Heart right ventricle (tissue), 16 donors: ENCODE data around the gene IL10RB. TPM values are rescaled to one million over a fixed set of nuclear protein-coding genes. Genes with fewer than 3 reads are reported as not detected.
"Not testable (repeated sequence)": the region's sequence is repeated elsewhere in the genome, so short reads cannot be mapped to it uniquely, and the experiment has no call there.

Experiments
- ATAC-seq, 8 donors: fragments of 200-7000 bp; cut with Tn5 transposase; one replicate each; pipeline ENCODE4 v1.9.1; 2020; ENCODE audit warnings: mild to moderate bottlenecking in 8 of 8, moderate library complexity in 8 of 8, moderate number of reproducible peaks in 1 of 8
- DNase-seq, 2 donors: peaks; one replicate each; pipeline ENCODE4 v3.0.0-alpha.2; 2020
- H3K27ac ChIP-seq, 10 donors: fragments of 200-600 bp; sonication (generic) in 2 of 10; one replicate each; pipeline versions ENCODE4 v1.5.0 to v1.8.0; 2020 to 2022; ENCODE audit warnings: mild to moderate bottlenecking in 3 of 10
- H3K27me3 ChIP-seq, 7 donors: fragments of 200-600 bp; one replicate each; pipeline ENCODE4 v1.8.0; 2021 to 2022; ENCODE audit warnings: mild to moderate bottlenecking in 2 of 7
- H3K36me3 ChIP-seq, 9 donors: fragments of 200-600 bp; sonication (generic) in 1 of 9; one replicate each; pipeline versions ENCODE4 v1.5.0 to v1.8.0; 2020 to 2022; ENCODE audit warnings: mild to moderate bottlenecking in 2 of 9
- H3K4me1 ChIP-seq, 9 donors: fragments of 200-600 bp; sonication (generic) in 1 of 9; one replicate each; pipeline versions ENCODE4 v1.5.0 to v1.8.0; 2020 to 2022; ENCODE audit warnings: mild to moderate bottlenecking in 4 of 9
- H3K4me3 ChIP-seq, 10 donors: fragments of 200-600 bp; sonication (generic) in 2 of 10; one replicate each; pipeline versions ENCODE4 v1.5.0 to v1.8.0; 2020 to 2022; ENCODE audit warnings: mild to moderate bottlenecking in 7 of 10, moderate library complexity in 2 of 10
- H3K9me3 ChIP-seq, 11 donors: fragments of 200-600 bp in 10 of 11; sonication (generic) in 2 of 11; one replicate each; pipeline versions ENCODE4 v1.5.0 to v1.8.0; 2013 to 2022; ENCODE audit warnings: mild to moderate bottlenecking in 2 of 11, control low read depth in 1 of 11, moderate library complexity in 1 of 11
- CTCF ChIP-seq, 9 donors: fragments of 200-600 bp; sonication (generic) in 2 of 9; IDR thresholded peaks; one replicate each; pipeline versions ENCODE4 v1.5.0 to v1.8.0; 2021 to 2022; ENCODE audit warnings: antibody characterized with exemption in 9 of 9, mild to moderate bottlenecking in 5 of 9, moderate library complexity in 1 of 9
- WGBS, 2 donors: extraction: QIAGEN DNeasy Blood & Tissue Kit; methylation state at CpG; one replicate each; pipeline ENCODE4 v1.1.7; 2013; ENCODE audit warnings: inconsistent platforms in 1 of 2; 5-methylcytosine and 5-hydroxymethylcytosine counted together
- intact Hi-C, 10 donors: fragments of 100-400 bp; cut with DNase I; formaldehyde crosslinking; loops; one replicate each; pipeline versions ENCODE4 v1.11.1 to v1.14.2; 2022
- polyA plus RNA-seq, 2 donors: library from polyadenylated mRNA; stranded (reverse); fragments of 200-250 nt; gene quantifications; one replicate each; pipeline ENCODE4 v1.2.3, GENCODE V29; 2013
- total RNA-seq, 10 donors: library from RNA; stranded (reverse); fragmentation: NEBNext Ultra II Directional in 3 of 10; extraction: Animal tissue kit (Norgen Biotek cat#: 25700) in 3 of 10; gene quantifications; one replicate each; pipeline versions ENCODE4 v1.2.1 to v1.2.4, GENCODE V29; 2021 to 2023
- donor health status: Arrhythmogenic right ventricular cardiomyopathy.
- donor health status: ischemic (EF 13 %, LVEDD 7.1; RV severe dilation, severe dysfunction).
- donor health status: healthy with polysubstance abuse.
- donor health status: DM: no; HTN: yes; CAD: no.
- donor health status: DM: no; HTN: no; CAD: no.
- donor health status: ischemic (EF 25% LVEDD 6.9; RV normal size, moderate dysfunction).
- donor health status: ischemic (EF 25% LVEDD 5.7; RV mildly dilated, moderate dysfunction).
- donor health status: healthy.
- donor health status: DM: yes; HTN: yes; CAD: no.
- donor health status: Ischemic cardiomyopathy.
- donor health status: ischemic (EF 35%, LVEDD 5.7; RV mildly dilated, moderate dysfunction).
- donor health status: nonischemic (EF 11% LVEDD 7.7; RV severe dilation, severe dysfunction).
- donor health status: DM: yes; HTN: yes; CAD: no.
- donor health status: PGD.
- donor health status: ischemic (EF 29% LVEDD 5.4; RV normal size, mild dysfunction).
- donor health status: nonischemic (EF 23%, LVEDD 6.1; RV moderate dilation, normal function).

IL10RB gene
- total and polyA plus RNA-seq, 12 donors = 4.1 to 16.8 (median 7.2) TPM

GRCh38 chr21:33241846-33242245 is 24.3 kb upstream of the IL10RB start:
- Histone ChIP-seq H3K9me3 (no peaks in the 10 kb centered on the region), H3K4me1 (peaks cover 0 to 83% (median 50%) of the 10 kb centered on the region in 9 donors), H3K36me3 (peaks cover 0 to 52% (median 8%) of the 10 kb centered on the region in 9 donors), H3K4me3 (no peak overlapping the region), H3K27ac (no peak overlapping the region), H3K27me3 (no peaks in the 10 kb centered on the region)
- intact Hi-C loops = no loop called here
- no peak for TF ChIP-seq CTCF (IDR thresholded peaks at IDR 0.05)
- no peak for DNase-seq
- ATAC-seq = no peak
- 97 to 99% methylated on average over 2 of the region's 2 CpGs for WGBS, 2 donors

GRCh38 chr21:33242846-33243245 is 23.3 kb upstream of the IL10RB start:
- H3K9me3 ChIP-seq, H3K4me3 ChIP-seq, H3K27me3 ChIP-seq, ATAC-seq, DNase-seq, H3K27ac ChIP-seq, intact Hi-C loops: not testable (repeated sequence)
- H3K4me1 ChIP-seq = peaks cover 0 to 76% (median 52%) of the 10 kb centered on the region in 9 donors
- peaks cover 0 to 62% (median 18%) of the 10 kb centered on the region in 9 donors for H3K36me3 ChIP-seq
- WGBS, 2 donors = 98 to 99% methylated on average over 8 of the region's 8 CpGs

GRCh38 chr21:33244082-33244778 is 21.9 kb upstream of the IL10RB start:
- no peak overlapping the region for H3K4me3 ChIP-seq
- 59 to 64% methylated on average over 6 of the region's 6 CpGs for WGBS, 2 donors
- ATAC-seq = peak; percentile 51 to 87 (median 66)
- H3K9me3 ChIP-seq = no peaks in the 10 kb centered on the region
- DNase-seq = no peak
- no peaks in the 10 kb centered on the region for H3K27me3 ChIP-seq
- TF ChIP-seq CTCF (IDR thresholded peaks at IDR 0.05) = no peak
- H3K4me1 ChIP-seq = peaks cover 0 to 62% (median 41%) of the 10 kb centered on the region in 9 donors
- intact Hi-C loops = no loop called here
- peak overlapping the region in 8 of 10 donors; percentile 21 to 66 (median 58) for H3K27ac ChIP-seq
- H3K36me3 ChIP-seq = peaks cover 0 to 76% (median 29%) of the 10 kb centered on the region in 9 donors

- Histone ChIP-seq H3K36me3 (peaks cover 0 to 81% (median 29%) of the 10 kb centered on the region in 9 donors), H3K9me3 (no peaks in the 10 kb centered on the region), H3K4me3 (no peak overlapping the region), H3K27ac (peak overlapping the region in 8 of 10 donors; percentile 32 to 66 (median 58)), H3K27me3 (no peaks in the 10 kb centered on the region), H3K4me1 (peaks cover 0 to 61% (median 39%) of the 10 kb centered on the region in 9 donors)
- 73% methylated on average over 2 of the region's 2 CpGs for WGBS, 2 donors
- no peak for ATAC-seq
- intact Hi-C loops = no loop called here
- DNase-seq = no peak
- no peak for TF ChIP-seq CTCF (IDR thresholded peaks at IDR 0.05)
These were observed 21.4 kb upstream of the IL10RB start for GRCh38 chr21:33244779-33245105.

- Histone ChIP-seq H3K9me3 (no peaks in the 10 kb centered on the region), H3K4me3 (no peak overlapping the region), H3K36me3 (peaks cover 0 to 88% (median 29%) of the 10 kb centered on the region in 9 donors), H3K4me1 (peaks cover 0 to 58% (median 33%) of the 10 kb centered on the region in 9 donors), H3K27me3 (no peaks in the 10 kb centered on the region), H3K27ac (peak overlapping the region in 5 of 10 donors; percentile 32 to 61 (median 57))
- WGBS, 2 donors = 88 to 89% methylated on average over 4 of the region's 4 CpGs
- intact Hi-C loops = no loop called here
- ATAC-seq (no peak), DNase-seq (no peak)
- TF ChIP-seq CTCF (IDR thresholded peaks at IDR 0.05) = no peak
These were observed 20.8 kb upstream of the IL10RB start for GRCh38 chr21:33245289-33245918.
